Measurements from ENCODE around the gene CORIN. TPM values are rescaled to one million over a fixed set of nuclear protein-coding genes. Genes with fewer than 3 reads are reported as not detected.

The CORIN gene
- total and polyA plus RNA-seq, 10 of the 15 experiments (the other 5 are each of a cell fraction or from before 2014, with no cell fraction given) = 0.02 to 0.45 (median 0.09) TPM; not detected in 3

GRCh38 chr4:47798165-47798564 is 39.7 kb downstream of the CORIN start (continued):
- TF ChIP-seq SREBF2 (IDR thresholded peaks at IDR 0.05; ENCODE audit: low read length) = no peak
- TF ChIP-seq EZH2 (IDR thresholded peaks at IDR 0.05; ENCODE audit: borderline replicate concordance, control insufficient read depth, low read depth, low read length) = no peak
- no peak for TF ChIP-seq GATAD2B (conservative IDR thresholded peaks at IDR 0.05; ENCODE audit: low read depth)
- no peak for TF ChIP-seq BCLAF1 (IDR thresholded peaks at IDR 0.05)
- no peak for TF ChIP-seq BMI1 (IDR thresholded peaks at IDR 0.05; ENCODE audit: borderline replicate concordance)

- CTCF ChIA-PET = interaction anchor here (0.8 kb wide), 1 partner anchor 44 kb away, joined by 3 read pairs; no protein-coding TSS in a partner anchor
- H3K79me2 ChIP-seq (ENCODE audit: control insufficient read depth, insufficient read depth, low read length) = no peaks in the 10 kb centered on the region
- SMC1A ChIA-PET (ENCODE audit: uncharacterized antibody, unreplicated experiment) = no interaction called here
- no peaks in the 10 kb centered on the region for H4K20me1 ChIP-seq (ENCODE audit: control insufficient read depth, insufficient read depth)
- no peak overlapping the region for H3K4me3 ChIP-seq
- BruUV-seq (replicated peaks) = no TSS peak
- TF ChIP-seq IKZF2 (IDR thresholded peaks at IDR 0.05) (peak in 1 of 2 experiments; percentile 34; a peak in 1 of 4 replicates), ZNF24 (IDR thresholded peaks at IDR 0.05) (no peak), SPI1 (IDR thresholded peaks at IDR 0.05; ENCODE audit: borderline replicate concordance, insufficient read depth, low read depth, low read length) (peak; percentile 64; the same call in 1 of the 2 replicates)
- RAD21 ChIA-PET (ENCODE audit: unreplicated experiment) = no interaction called here
- H3K27ac ChIP-seq (ENCODE audit: control insufficient read depth, insufficient read depth) = no peak overlapping the region
- no peaks in the 10 kb centered on the region for H3K27me3 ChIP-seq (replicated peaks in 1 of 2; ENCODE audit: control insufficient read depth in 2 of 2, insufficient read depth in 2 of 2, low read length in 1 of 2)
- H3K36me3 ChIP-seq (ENCODE audit: control insufficient read depth in 2 of 2, insufficient read depth in 2 of 2, low read length in 1 of 2) = no peaks in the 10 kb centered on the region
- DNase-seq (ENCODE audit: low read depth, low spot score) (no peak), ATAC-seq (peak; percentile 47; the same call in 2 of the 3 replicates), FAIRE-seq (no peak)
- POLR2A ChIA-PET = no interaction called here
- intact Hi-C loops (cut with micrococcal nuclease; ENCODE audit: unreplicated experiment) = loop anchor here (5.0 kb wide), 1 partner anchor 40 kb away; no protein-coding TSS in a partner anchor
- in situ Hi-C loops (cut with MboI) = no loop called here
- no peaks in the 10 kb centered on the region for H3K9me3 ChIP-seq (replicated peaks; ENCODE audit: control insufficient read depth, insufficient read depth, low read length)
- no peak overlapping the region for H3K9ac ChIP-seq (ENCODE audit: control insufficient read depth, insufficient read depth, low read length)
- 20% methylated on average over 2 of the region's 2 CpGs for WGBS (ENCODE audit: insufficient coverage, insufficient replicate concordance, low lambda C conversion rate, missing lambda C conversion rate)
- H2AFZ ChIP-seq (ENCODE audit: control insufficient read depth, low read depth, low read length) = no peak overlapping the region
- H3K4me2 ChIP-seq (ENCODE audit: control insufficient read depth, insufficient read depth) = no peak overlapping the region
- no peaks in the 10 kb centered on the region for H3K4me1 ChIP-seq (ENCODE audit: control insufficient read depth, insufficient read depth, low read length)
These were observed 45.9 kb downstream of the CORIN start for GRCh38 chr4:47791965-47792364.

Data from GM12878 (cell line).